ENCODE results near the gene RGS9.

Gene RGS9

GRCh38 chr17:65158622-65159021 lies 21.5 kb downstream of the RGS9 start:
- H3K4me3 ChIP-seq (ENCODE audit: insufficient read depth, low read length, poor library complexity, severe bottlenecking) = no peak overlapping the region
- H2AFZ ChIP-seq (ENCODE audit: low read depth, low read length, severe bottlenecking) = no peak overlapping the region
- H3K36me3 ChIP-seq (ENCODE audit: low read length) = no peaks in the 10 kb centered on the region
- no peaks in the 10 kb centered on the region for H3K79me2 ChIP-seq (ENCODE audit: insufficient read depth, low read length)
- H3K9me3 ChIP-seq (ENCODE audit: insufficient read depth, low read length) = no peaks in the 10 kb centered on the region
- no peaks in the 10 kb centered on the region for H3F3A ChIP-seq (ENCODE audit: insufficient read depth)
- no peak overlapping the region for H3K9ac ChIP-seq (ENCODE audit: low read length)
- H3K27ac ChIP-seq (ENCODE audit: low read depth, low read length) = no peak overlapping the region
- no peaks in the 10 kb centered on the region for H3K9me2 ChIP-seq (replicated peaks; ENCODE audit: insufficient read depth, low read length)
- TF ChIP-seq EZH2phosphoT487 (conservative IDR thresholded peaks at IDR 0.05; ENCODE audit: low read length) (no peak), CTCF (IDR thresholded peaks at IDR 0.05; ENCODE audit: insufficient read depth, low read length, poor library complexity, severe bottlenecking) (no peak)
- H4K20me1 ChIP-seq (ENCODE audit: low read depth, low read length) = no peaks in the 10 kb centered on the region
- no peaks in the 10 kb centered on the region for H3K27me3 ChIP-seq (ENCODE audit: low read length)
- H3K4me2 ChIP-seq (ENCODE audit: low read depth, low read length, poor library complexity, severe bottlenecking) = no peak overlapping the region

- no peaks in the 10 kb centered on the region for H3K27me3 ChIP-seq (ENCODE audit: low read length)
- no peaks in the 10 kb centered on the region for H3K79me2 ChIP-seq (ENCODE audit: insufficient read depth, low read length)
- H3F3A ChIP-seq (ENCODE audit: insufficient read depth) = no peaks in the 10 kb centered on the region
- H3K9me3 ChIP-seq (ENCODE audit: insufficient read depth, low read length) = no peaks in the 10 kb centered on the region
- TF ChIP-seq CTCF (IDR thresholded peaks at IDR 0.05; ENCODE audit: insufficient read depth, low read length, poor library complexity, severe bottlenecking) (no peak), EZH2phosphoT487 (conservative IDR thresholded peaks at IDR 0.05; ENCODE audit: low read length) (no peak)
- H3K9me2 ChIP-seq (replicated peaks; ENCODE audit: insufficient read depth, low read length) = no peaks in the 10 kb centered on the region
- H3K9ac ChIP-seq (ENCODE audit: low read length) = no peak overlapping the region
- H4K20me1 ChIP-seq (ENCODE audit: low read depth, low read length) = no peaks in the 10 kb centered on the region
- H3K4me3 ChIP-seq (ENCODE audit: insufficient read depth, low read length, poor library complexity, severe bottlenecking) = no peak overlapping the region
- H3K4me2 ChIP-seq (ENCODE audit: low read depth, low read length, poor library complexity, severe bottlenecking) = no peak overlapping the region
- H3K27ac ChIP-seq (ENCODE audit: low read depth, low read length) = no peak overlapping the region
- no peak overlapping the region for H2AFZ ChIP-seq (ENCODE audit: low read depth, low read length, severe bottlenecking)
- no peaks in the 10 kb centered on the region for H3K36me3 ChIP-seq (ENCODE audit: low read length)
These were observed 23.3 kb downstream of the RGS9 start for GRCh38 chr17:65160516-65160915.

- Histone ChIP-seq H3K9me3 (ENCODE audit: insufficient read depth, low read length) (no peaks in the 10 kb centered on the region), H3K27ac (ENCODE audit: low read depth, low read length) (no peak overlapping the region), H3K4me3 (ENCODE audit: insufficient read depth, low read length, poor library complexity, severe bottlenecking) (no peak overlapping the region), H3K79me2 (ENCODE audit: insufficient read depth, low read length) (no peaks in the 10 kb centered on the region), H3K9ac (ENCODE audit: low read length) (no peak overlapping the region), H3K9me2 (replicated peaks; ENCODE audit: insufficient read depth, low read length) (no peaks in the 10 kb centered on the region), H3F3A (ENCODE audit: insufficient read depth) (no peaks in the 10 kb centered on the region), H2AFZ (ENCODE audit: low read depth, low read length, severe bottlenecking) (no peak overlapping the region), H3K4me2 (ENCODE audit: low read depth, low read length, poor library complexity, severe bottlenecking) (no peak overlapping the region), H3K27me3 (ENCODE audit: low read length) (no peaks in the 10 kb centered on the region), H4K20me1 (ENCODE audit: low read depth, low read length) (no peaks in the 10 kb centered on the region), H3K36me3 (ENCODE audit: low read length) (no peaks in the 10 kb centered on the region)
- TF ChIP-seq EZH2phosphoT487 (conservative IDR thresholded peaks at IDR 0.05; ENCODE audit: low read length) (no peak), CTCF (IDR thresholded peaks at IDR 0.05; ENCODE audit: insufficient read depth, low read length, poor library complexity, severe bottlenecking) (no peak)
These were observed 26.9 kb downstream of the RGS9 start for GRCh38 chr17:65163990-65164495.

Measured in SU-DHL-6 (cell line).